IMR-90 (cell line): ENCODE measurements around the gene MYH16. TPM values are rescaled to one million over a fixed set of nuclear protein-coding genes. Genes with fewer than 3 reads are reported as not detected.

Experiments
- ATAC-seq: fragments of 200-7000 bp; cut with Tn5 transposase; 2 replicates; pipeline ENCODE4 v1.9.1; 2020; ENCODE audit warnings: low read depth, mild to moderate bottlenecking, moderate library complexity
- BruUV-seq: library from RNA; stranded (reverse); fragments of 400-500 nt; replicated peaks from 2 replicates; lab custom pipeline; 2021; lab: Mats Ljungman, UMichigan
- CTCF ChIA-PET: fragments of 300-600 bp; formaldehyde crosslinking; extraction: SDS; loops from one replicate; lab custom pipeline; 2021; ENCODE audit warnings: antibody characterized with exemption; lab: Yijun Ruan, JAX
- POLR2A ChIA-PET: fragments of 300-600 bp; sonication (Branson Sonifier 250); formaldehyde crosslinking; loops from one replicate; lab custom pipeline; 2022; ENCODE audit warnings: antibody characterized with exemption; ENCODE audit not compliant: unreplicated experiment; lab: Charles Lee
- DNase-seq: peaks from one replicate; pipeline ENCODE4 v3.0.0; 2013
- H2AFZ ChIP-seq: replicated peaks from 2 replicates; pipeline ENCODE3; 2013; ENCODE audit warnings: low read length, mild to moderate bottlenecking; ENCODE audit not compliant: poor library complexity
- H2AK5ac ChIP-seq: 2 replicates; pipeline ENCODE4 v1.6.1; 2013; ENCODE audit warnings: low read depth, low read length, inconsistent platforms
- H2AK9ac ChIP-seq: replicated peaks from 2 replicates; pipeline ENCODE3; 2013; ENCODE audit warnings: mild to moderate bottlenecking, low read depth, low read length, moderate library complexity; ENCODE audit not compliant: poor library complexity
- H2BK120ac ChIP-seq: 2 replicates; pipeline ENCODE4 v1.6.1; 2013; ENCODE audit warnings: low read depth, low read length, inconsistent platforms
- H2BK15ac ChIP-seq: 3 replicates; pipeline ENCODE4 v1.6.1; 2013; ENCODE audit warnings: low read depth, low read length, inconsistent platforms
- H2BK20ac ChIP-seq: 2 replicates; pipeline ENCODE4 v1.6.1; 2013; ENCODE audit warnings: low read depth, mild to moderate bottlenecking, inconsistent platforms, low read length, moderate library complexity
- H2BK5ac ChIP-seq: 2 replicates; pipeline ENCODE4 v1.6.1; 2013; ENCODE audit warnings: mild to moderate bottlenecking, low read depth, low read length, inconsistent platforms; ENCODE audit not compliant: poor library complexity, severe bottlenecking
- H3K14ac ChIP-seq: replicated peaks from 2 replicates; pipeline ENCODE4 v1.6.1; 2013; ENCODE audit warnings: low read depth, low read length, inconsistent platforms
- H3K18ac ChIP-seq: 2 replicates; pipeline ENCODE4 v1.6.1; 2013; ENCODE audit warnings: low read depth, low read length, control low read depth
- H3K23ac ChIP-seq: 2 replicates; pipeline ENCODE4 v1.6.1; 2013; ENCODE audit warnings: low read depth, low read length, inconsistent platforms
- H3K27ac ChIP-seq: 2 replicates; pipeline ENCODE4 v1.5.1; 2013; ENCODE audit warnings: mild to moderate bottlenecking, control low read depth, low read length; ENCODE audit not compliant: insufficient read depth
- H3K27me3 ChIP-seq: 2 replicates; pipeline ENCODE4 v1.6.1; 2013; ENCODE audit warnings: low read length; ENCODE audit not compliant: control insufficient read depth, insufficient read depth
- H3K36me3 ChIP-seq: 2 replicates; pipeline ENCODE4 v1.6.1; 2013; ENCODE audit warnings: low read length, mixed read lengths; ENCODE audit not compliant: control insufficient read depth, insufficient read depth
- H3K4ac ChIP-seq: 2 replicates; pipeline ENCODE4 v1.6.1; 2013; ENCODE audit warnings: low read depth, low read length, inconsistent platforms
- H3K4me1 ChIP-seq: 2 replicates; pipeline ENCODE4 v1.6.1; 2013; ENCODE audit warnings: low read length, mixed read lengths; ENCODE audit not compliant: control insufficient read depth, insufficient read depth
- H3K4me2 ChIP-seq: 2 replicates; pipeline ENCODE4 v1.6.1; 2013; ENCODE audit warnings: low read depth, mild to moderate bottlenecking, control low read depth, low read length, moderate library complexity
- H3K4me3 ChIP-seq: 2 replicates; pipeline ENCODE4 v1.5.1; 2013; ENCODE audit warnings: low read depth, mild to moderate bottlenecking, control low read depth, low read length, moderate library complexity; ENCODE audit not compliant: insufficient read depth
- H3K56ac ChIP-seq: 2 replicates; pipeline ENCODE4 v1.6.1; 2013; ENCODE audit warnings: low read length, inconsistent platforms; ENCODE audit not compliant: insufficient read depth; ENCODE audit errors: extremely low read depth
- H3K79me1 ChIP-seq, 2 experiments: 2 replicates each; pipeline ENCODE4 v1.6.1; 2013; ENCODE audit warnings: low read length in 2 of 2, inconsistent platforms in 1 of 2, low read depth in 1 of 2
- H3K9ac ChIP-seq: 2 replicates; pipeline ENCODE4 v1.6.1; 2013; ENCODE audit warnings: low read depth, low read length, control low read depth
- H3K9me1 ChIP-seq: 2 replicates; pipeline ENCODE4 v1.6.1; 2013; ENCODE audit warnings: low read length, inconsistent platforms; ENCODE audit not compliant: insufficient read depth
- H3K9me3 ChIP-seq: 2 replicates; pipeline ENCODE4 v1.6.1; 2013; ENCODE audit warnings: low read length; ENCODE audit not compliant: control insufficient read depth, insufficient read depth
- H4K20me1 ChIP-seq: 2 replicates; pipeline ENCODE4 v1.6.1; 2013; ENCODE audit warnings: low read length, inconsistent platforms; ENCODE audit not compliant: insufficient read depth
- H4K5ac ChIP-seq: 2 replicates; pipeline ENCODE4 v1.6.1; 2013; ENCODE audit warnings: mild to moderate bottlenecking, low read depth, low read length, control low read depth
- H4K8ac ChIP-seq, 2 experiments: 2 replicates each; pipeline ENCODE4 v1.6.1; 2013; ENCODE audit warnings: low read depth in 2 of 2, low read length in 2 of 2, control low read depth in 1 of 2, inconsistent platforms in 1 of 2
- H4K91ac ChIP-seq: 2 replicates; pipeline ENCODE4 v1.6.1; 2013; ENCODE audit warnings: low read depth, low read length, inconsistent platforms; ENCODE audit not compliant: insufficient read depth
- CTCF ChIP-seq: conservative IDR thresholded peaks from 2 replicates; pipeline ENCODE4 v1.5.1; 2012; ENCODE audit warnings: mild to moderate bottlenecking, low read depth, low read length, improper control_type of control experiment
- ELK1 ChIP-seq: fragments of 150-350 bp; IDR thresholded peaks from 2 replicates; pipeline ENCODE4 v1.6.1; 2016; ENCODE audit warnings: low read depth, mild to moderate bottlenecking, low read length, moderate library complexity, borderline replicate concordance
- MAFK ChIP-seq: IDR thresholded peaks from 2 replicates; pipeline ENCODE4 v1.6.1; 2012; ENCODE audit warnings: low read depth, low read length, improper control_type of control experiment
- WGBS, 2 experiments: methylation state at CpG; one replicate each; pipeline versions ENCODE4 v1.1.5 to v1.1.7; 2013; ENCODE audit warnings: missing lambda C conversion rate in 2 of 2; ENCODE audit not compliant: insufficient read length in 1 of 2; ENCODE audit errors: extremely low coverage in 2 of 2; 5-methylcytosine and 5-hydroxymethylcytosine counted together
- dilution Hi-C: fragments of 300-500 bp; cut with HindIII; formaldehyde crosslinking; loops from one replicate; pipeline ENCODE4 v1.14.3; 2018; ENCODE audit warnings: low sequenced_read_pairs; ENCODE audit not compliant: unreplicated experiment
- in situ Hi-C: fragments of 300-500 bp; cut with MboI; formaldehyde crosslinking; loops from 3 replicates; pipeline ENCODE4 v1.14.3; 2019; ENCODE audit warnings: low sequenced_read_pairs, inconsistent platforms, mixed read lengths
- intact Hi-C: fragments of 100-400 bp; cut with micrococcal nuclease; formaldehyde crosslinking; loops from 2 replicates; pipeline ENCODE4 v1.10.0; 2022
- polyA plus RNA-seq, 3 experiments: library from polyadenylated mRNA; depleted of rRNA; stranded (reverse); fragments of >200 nt; gene quantifications; 2 replicates each; pipeline ENCODE4 v1.2.3, GENCODE V29; 2012; ENCODE audit warnings: low replicate concordance in 1 of 3
- total RNA-seq: library from RNA; depleted of rRNA; stranded (reverse); fragments of >200 nt; gene quantifications from 2 replicates; pipeline ENCODE4 v1.2.3, GENCODE V29; 2012

MYH16 gene
- total and polyA plus RNA-seq, 2 of the 4 experiments (the other 2 are of a cell fraction), result 0.09 to 0.18 TPM

GRCh38 chr7:99355098-99355497 lies 82.5 kb downstream of the MYH16 start:
- H2BK15ac ChIP-seq, result no peak overlapping the region
- TF ChIP-seq CTCF (no peak), MAFK (peak; percentile 10; the same call in 1 of the 2 replicates), ELK1 (no peak)
- ChIA-PET POLR2A (interaction anchor here (0.5 kb wide), 1 partner anchor 465 kb away, joined by 3 read pairs; no protein-coding TSS in a partner anchor), CTCF (no interaction called here)
- H2BK120ac ChIP-seq, result no peak overlapping the region
- H3K4me3 ChIP-seq, result no peak overlapping the region
- no peak overlapping the region for H3K4ac ChIP-seq
- no peak overlapping the region for H3K14ac ChIP-seq
- ATAC-seq (no peak), DNase-seq (no peak)
- no peaks in the 10 kb centered on the region for H3K9me3 ChIP-seq
- no peak overlapping the region for H2AK5ac ChIP-seq
- no TSS peak for BruUV-seq
- no peak overlapping the region for H3K27ac ChIP-seq
- H3K18ac ChIP-seq, result no peak overlapping the region
- no peaks in the 10 kb centered on the region for H3K27me3 ChIP-seq
- no peak overlapping the region for H3K4me2 ChIP-seq
- 0 out of 2 replicates have a peak, but pooled peaks cover 2% of the 10 kb centered on the region for H3K4me1 ChIP-seq
- H2AK9ac ChIP-seq, result no peak overlapping the region
- peaks cover 59% of the 10 kb centered on the region for H3K36me3 ChIP-seq
- peaks cover 6% of the 10 kb centered on the region for H3K9me1 ChIP-seq
- H4K8ac ChIP-seq, result no peak overlapping the region
- WGBS, 2 experiments, result 100% methylated on average over 3 of the region's 7 CpGs; no CpG with 5 or more reads in 1 of the 2 experiments
- intact Hi-C loops (no loop called here), in situ Hi-C loops (no loop called here), dilution Hi-C loops (no loop called here)
- peaks cover 11 to 37% of the 10 kb centered on the region in 2 experiments for H3K79me1 ChIP-seq
- no peak overlapping the region for H3K9ac ChIP-seq
- no peak overlapping the region for H4K91ac ChIP-seq
- peaks cover 3% of the 10 kb centered on the region; the same call in 1 of the 2 replicates for H4K20me1 ChIP-seq
- H4K5ac ChIP-seq, result no peak overlapping the region
- no peak overlapping the region for H3K56ac ChIP-seq
- no peak overlapping the region for H2BK5ac ChIP-seq
- H3K23ac ChIP-seq, result no peak overlapping the region
- H2AFZ ChIP-seq, result no peak overlapping the region
- H2BK20ac ChIP-seq, result no peak overlapping the region
